Large intestine (tissue), 3 donors: Measurements from ENCODE around the gene INTS6. TPM values are rescaled to one million over a fixed set of nuclear protein-coding genes. Genes with fewer than 3 reads are reported as not detected.

Experiments used
- DNase-seq, 2 donors: peaks; one replicate each; pipeline versions ENCODE4 v3.0.0 to v3.0.0-alpha.2; 2013
- H3K27ac ChIP-seq: one replicate; pipeline ENCODE4 v1.5.1; 2013; ENCODE audit warnings: low read length
- H3K27me3 ChIP-seq: 2 replicates; pipeline ENCODE4 v1.6.1; 2013; ENCODE audit warnings: low read length; ENCODE audit not compliant: control insufficient read depth, insufficient read depth
- H3K36me3 ChIP-seq: 2 replicates; pipeline ENCODE4 v1.6.1; 2013; ENCODE audit warnings: low read length; ENCODE audit not compliant: control insufficient read depth, insufficient read depth
- H3K4me1 ChIP-seq: one replicate; pipeline ENCODE4 v1.6.1; 2013; ENCODE audit warnings: low read length; ENCODE audit not compliant: control insufficient read depth, insufficient read depth
- H3K4me3 ChIP-seq: one replicate; pipeline ENCODE4 v1.5.1; 2013; ENCODE audit warnings: low read length
- H3K9me3 ChIP-seq: one replicate; pipeline ENCODE4 v1.6.1; 2013; ENCODE audit warnings: mild to moderate bottlenecking, low read depth, low read length, moderate library complexity; ENCODE audit not compliant: control insufficient read depth
- WGBS: methylation state at CpG from one replicate; pipeline ENCODE4 v1.1.5; 2013; ENCODE audit warnings: low lambda C conversion rate; ENCODE audit not compliant: insufficient coverage; 5-methylcytosine and 5-hydroxymethylcytosine counted together
- polyA plus RNA-seq: library from polyadenylated mRNA; unstranded; fragments of 120-200 nt; gene quantifications from one replicate; pipeline ENCODE4 v1.2.1, GENCODE V29; 2013

The INTS6 gene
- polyA plus RNA-seq, 1 donor, result 24.4 TPM

- Histone ChIP-seq H3K9me3 (no peaks in the 10 kb centered on the region), H3K4me1 (no peaks in the 10 kb centered on the region), H3K27me3 (no peaks in the 10 kb centered on the region), H3K27ac (no peak overlapping the region), H3K4me3 (no peak overlapping the region), H3K36me3 (no peaks in the 10 kb centered on the region)
- WGBS, result no CpG with 5 or more reads among the region's 2 CpGs
- no peak for DNase-seq
These were observed 120.1 kb downstream of the INTS6 start for GRCh38 chr13:51332566-51333361.

DNA sequence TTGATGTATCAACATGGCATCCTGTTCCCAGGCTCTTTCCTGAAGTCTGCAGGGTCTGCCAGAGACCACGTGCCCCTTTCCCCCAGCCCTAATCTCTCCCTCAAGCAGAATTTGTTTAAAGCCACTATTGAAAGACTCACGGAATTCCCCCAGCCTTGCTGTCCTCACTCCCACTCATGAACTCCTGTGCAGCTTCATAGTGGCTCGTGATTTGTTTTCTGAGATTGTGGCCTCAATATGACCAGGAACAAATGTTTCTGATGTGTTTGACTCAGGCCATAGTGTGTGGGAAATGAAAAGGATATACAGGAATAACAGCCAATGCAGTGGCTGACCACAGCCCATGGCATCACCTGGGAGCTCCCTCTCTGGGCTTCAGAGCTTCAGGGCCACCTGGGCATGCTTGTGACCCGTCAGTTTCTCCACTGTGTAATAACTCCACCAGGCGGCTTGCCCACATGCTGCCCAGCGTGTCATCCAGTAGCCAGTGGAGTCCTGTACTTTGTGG, 121.4 kb downstream of the INTS6 start:
- Histone ChIP-seq H3K4me1 (no peaks in the 10 kb centered on the region), H3K27ac (no peak overlapping the region), H3K9me3 (no peaks in the 10 kb centered on the region), H3K4me3 (no peak overlapping the region), H3K36me3 (no peaks in the 10 kb centered on the region), H3K27me3 (no peaks in the 10 kb centered on the region)
- DNase-seq, result no peak
- no CpG with 5 or more reads among the region's 6 CpGs for WGBS

DNA sequence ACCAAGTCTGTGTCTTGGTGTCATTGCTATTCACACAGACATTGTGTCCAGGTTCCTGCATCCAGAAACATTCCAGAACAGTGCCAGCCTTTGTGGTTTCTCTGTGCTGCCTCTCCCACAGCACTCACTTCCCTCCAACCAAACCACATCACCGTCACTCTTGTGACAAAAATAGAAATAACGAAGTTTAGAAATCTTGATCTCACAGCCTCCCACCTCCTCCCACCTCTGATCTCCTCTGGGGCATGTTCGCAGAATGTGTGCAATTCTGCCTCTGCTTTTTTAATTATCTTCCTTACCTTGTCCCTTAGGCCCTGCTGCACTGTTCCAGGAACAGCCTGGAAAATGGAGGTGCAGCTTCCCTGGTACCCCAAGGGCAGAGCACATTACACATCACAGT, 122.0 kb downstream of the INTS6 start:
- WGBS, result 80% methylated on average over 1 of the region's 3 CpGs
- Histone ChIP-seq H3K4me3 (no peak overlapping the region), H3K4me1 (no peaks in the 10 kb centered on the region), H3K9me3 (no peaks in the 10 kb centered on the region), H3K27ac (no peak overlapping the region), H3K27me3 (no peaks in the 10 kb centered on the region), H3K36me3 (no peaks in the 10 kb centered on the region)
- DNase-seq, result no peak

GRCh38 chr13:51329606-51330005, 123.2 kb downstream of the INTS6 start:
- H3K27ac ChIP-seq, result no peak overlapping the region
- H3K36me3 ChIP-seq, result no peaks in the 10 kb centered on the region
- no peak overlapping the region for H3K4me3 ChIP-seq
- WGBS, result no CpG with 5 or more reads among the region's 3 CpGs
- H3K27me3 ChIP-seq, result no peaks in the 10 kb centered on the region
- no peak for DNase-seq
- H3K9me3 ChIP-seq, result no peaks in the 10 kb centered on the region
- no peaks in the 10 kb centered on the region for H3K4me1 ChIP-seq

DNA sequence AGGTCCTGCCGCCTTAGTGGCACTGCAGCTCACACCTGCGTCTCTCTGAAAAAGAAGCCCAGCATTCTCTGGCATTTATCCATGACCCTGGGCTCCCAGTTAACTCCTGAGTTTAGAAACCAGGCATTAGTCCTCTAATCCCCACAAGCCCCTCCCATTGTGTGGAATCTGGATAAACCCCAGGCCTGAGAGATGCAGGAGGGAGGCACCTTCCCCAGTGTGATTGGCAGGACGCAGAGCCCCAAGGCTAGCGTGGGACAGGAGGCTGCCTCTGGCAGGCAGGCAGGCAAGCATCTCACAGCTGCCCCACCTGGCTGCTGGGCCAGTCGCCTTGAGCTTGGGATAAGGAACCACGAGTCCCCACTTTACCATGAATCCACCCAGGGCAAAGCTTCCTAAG, 124.3 kb downstream of the INTS6 start:
- no peaks in the 10 kb centered on the region for H3K27me3 ChIP-seq
- no peaks in the 10 kb centered on the region for H3K9me3 ChIP-seq
- no peak overlapping the region for H3K27ac ChIP-seq
- WGBS, result no CpG with 5 or more reads among the region's 6 CpGs
- H3K4me1 ChIP-seq, result no peaks in the 10 kb centered on the region
- DNase-seq, result no peak
- H3K4me3 ChIP-seq, result no peak overlapping the region
- H3K36me3 ChIP-seq, result no peaks in the 10 kb centered on the region

- H3K36me3 ChIP-seq, result no peaks in the 10 kb centered on the region
- no peak overlapping the region for H3K4me3 ChIP-seq
- H3K27me3 ChIP-seq, result no peaks in the 10 kb centered on the region
- WGBS, result 100% methylated on average over 1 of the region's 2 CpGs
- no peaks in the 10 kb centered on the region for H3K4me1 ChIP-seq
- H3K27ac ChIP-seq, result no peak overlapping the region
- no peaks in the 10 kb centered on the region for H3K9me3 ChIP-seq
- no peak for DNase-seq
These were observed 124.9 kb downstream of the INTS6 start for GRCh38 chr13:51327961-51328360.

DNA sequence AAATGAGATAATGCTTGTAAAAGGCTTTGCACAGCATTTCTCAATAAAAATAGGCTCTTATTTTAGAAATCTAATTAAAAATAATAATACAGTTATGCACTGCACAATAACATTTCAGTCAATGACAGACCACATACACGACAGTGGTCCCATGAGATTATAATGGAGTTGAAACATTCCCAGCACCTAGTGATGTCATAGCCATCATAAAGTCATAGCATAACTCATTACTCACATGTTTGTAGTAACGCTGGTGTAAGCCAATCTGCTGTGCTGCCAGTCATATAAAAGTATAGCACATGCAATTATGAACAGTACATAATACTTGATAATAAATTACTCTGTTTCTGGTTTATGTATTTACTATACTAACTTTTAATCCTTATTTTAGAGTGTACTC, 126.1 kb downstream of the INTS6 start:
- DNase-seq, result no peak
- H3K27ac ChIP-seq, result no peak overlapping the region
- no CpG with 5 or more reads among the region's 2 CpGs for WGBS
- no peak overlapping the region for H3K4me3 ChIP-seq
- no peaks in the 10 kb centered on the region for H3K36me3 ChIP-seq
- no peaks in the 10 kb centered on the region for H3K4me1 ChIP-seq
- H3K9me3 ChIP-seq, result no peaks in the 10 kb centered on the region
- H3K27me3 ChIP-seq, result no peaks in the 10 kb centered on the region

- no peak for DNase-seq
- no peaks in the 10 kb centered on the region for H3K9me3 ChIP-seq
- H3K27me3 ChIP-seq, result no peaks in the 10 kb centered on the region
- H3K27ac ChIP-seq, result no peak overlapping the region
- no peaks in the 10 kb centered on the region for H3K36me3 ChIP-seq
- no peak overlapping the region for H3K4me3 ChIP-seq
- no CpG with 5 or more reads among the region's 6 CpGs for WGBS
- no peaks in the 10 kb centered on the region for H3K4me1 ChIP-seq
These were observed 127.0 kb downstream of the INTS6 start for GRCh38 chr13:51325837-51326236.

GRCh38 chr13:51324714-51325420, 128.0 kb downstream of the INTS6 start:
- no peaks in the 10 kb centered on the region for H3K36me3 ChIP-seq
- no peak for DNase-seq
- no peak overlapping the region for H3K4me3 ChIP-seq
- no peak overlapping the region for H3K27ac ChIP-seq
- H3K4me1 ChIP-seq, result no peaks in the 10 kb centered on the region
- no peaks in the 10 kb centered on the region for H3K27me3 ChIP-seq
- no peaks in the 10 kb centered on the region for H3K9me3 ChIP-seq
- no CpG with 5 or more reads among the region's 14 CpGs for WGBS

GRCh38 chr13:51323824-51324511, 128.9 kb downstream of the INTS6 start:
- H3K4me1 ChIP-seq, result no peaks in the 10 kb centered on the region
- H3K27me3 ChIP-seq, result no peaks in the 10 kb centered on the region
- WGBS, result no CpG with 5 or more reads among the region's 5 CpGs
- no peak overlapping the region for H3K27ac ChIP-seq
- peak in 1 of 2 donors; percentile 4 for DNase-seq
- no peaks in the 10 kb centered on the region for H3K36me3 ChIP-seq
- H3K9me3 ChIP-seq, result no peaks in the 10 kb centered on the region
- H3K4me3 ChIP-seq, result no peak overlapping the region
